RWPE1 (cell line): ENCODE measurements around the gene NADK2.
"Not testable (repeated sequence)": the region's sequence is repeated elsewhere in the genome, so short reads cannot be mapped to it uniquely, and the experiment has no call there.

Experiments
- CTCF ChIA-PET: fragments of 350-600 bp; sonication (Branson Sonifier 250); formaldehyde crosslinking; extraction: SDS; loops from one replicate; lab custom pipeline; 2021; lab: Yijun Ruan, JAX
- POLR2A ChIA-PET: fragments of 400-600 bp; formaldehyde crosslinking; extraction: SDS; loops from one replicate; lab custom pipeline; 2020; ENCODE audit warnings: antibody characterized with exemption; ENCODE audit not compliant: low non-redundant PET; lab: Yijun Ruan, JAX
- DNase-seq: peaks from one replicate; pipeline ENCODE4 v3.0.0; 2012; ENCODE audit warnings: low spot score
- H3K27ac ChIP-seq: fragments of 450-650 bp; 2 replicates; pipeline ENCODE4 v1.5.1; 2017
- CTCF ChIP-seq: fragments of 450-650 bp; conservative IDR thresholded peaks from 2 replicates; pipeline ENCODE4 v1.5.1; 2017; ENCODE audit warnings: low read depth, mild to moderate bottlenecking

The NADK2 gene

GRCh38 chr5:36202521-36202961 is 39.2 kb downstream of the NADK2 start:
- ChIA-PET CTCF (interaction anchor here (0.7 kb wide), 1 partner anchor 1426 kb away, joined by 3 read pairs; no protein-coding TSS in a partner anchor), POLR2A (interaction anchor here (0.6 kb wide), 1 partner anchor 865 kb away, joined by 3 read pairs; no protein-coding TSS in a partner anchor)
- no peak overlapping the region for H3K27ac ChIP-seq

GRCh38 chr5:36200513-36200912 is 41.2 kb downstream of the NADK2 start:
- POLR2A ChIA-PET = no interaction called here
- peak; percentile 64 for DNase-seq
- CTCF ChIA-PET = interaction anchor here (0.9 kb wide), 1 partner anchor 41 kb away, joined by 5 read pairs; the partner anchor contains the start of gene NADK2
- no peak overlapping the region for H3K27ac ChIP-seq
- no peak for TF ChIP-seq CTCF

More at GRCh38 chr5:36202521-36202961, 39.2 kb downstream of the NADK2 start:
- DNase-seq = no peak
- no peak for TF ChIP-seq CTCF

GRCh38 chr5:36199620-36200019 is 42.1 kb downstream of the NADK2 start:
- CTCF ChIA-PET = no interaction called here
- no peak overlapping the region for H3K27ac ChIP-seq
- TF ChIP-seq CTCF = no peak
- DNase-seq = no peak
- POLR2A ChIA-PET = no interaction called here

GRCh38 chr5:36198783-36199182 is 42.9 kb downstream of the NADK2 start:
- POLR2A ChIA-PET, H3K27ac ChIP-seq, CTCF ChIA-PET, DNase-seq: not testable (repeated sequence)

GRCh38 chr5:36198281-36198680 is 43.4 kb downstream of the NADK2 start:
- CTCF ChIA-PET = interaction anchor here (0.7 kb wide), 1 partner anchor 42 kb away, joined by 3 read pairs; no protein-coding TSS in a partner anchor
- TF ChIP-seq CTCF = no peak
- no peak for DNase-seq
- no peak overlapping the region for H3K27ac ChIP-seq
- POLR2A ChIA-PET = no interaction called here

GRCh38 chr5:36193746-36194145 is 48.0 kb downstream of the NADK2 start:
- no peak for DNase-seq
- no peak overlapping the region for H3K27ac ChIP-seq
- ChIA-PET CTCF (interaction anchor here (0.7 kb wide), 1 partner anchor 28 kb away, joined by 3 read pairs; no protein-coding TSS in a partner anchor), POLR2A (no interaction called here)
- no peak for TF ChIP-seq CTCF

GRCh38 chr5:36184408-36184807 is 57.3 kb downstream of the NADK2 start:
- CTCF ChIA-PET, DNase-seq, H3K27ac ChIP-seq, POLR2A ChIA-PET: not testable (repeated sequence)
